ENCODE data around the gene FGF1. TPM values are rescaled to one million over a fixed set of nuclear protein-coding genes. Genes with fewer than 3 reads are reported as not detected.

FGF1 gene
- total and polyA plus RNA-seq, 2 of the 4 experiments (the other 2 are of a cell fraction) = 7.6 to 7.7 TPM

GRCh38 chr5:142614054-142614453, 71.8 kb downstream of the FGF1 start:
- ChIA-PET CTCF (interaction anchor here (1.1 to 1.8 kb wide), 2 partner anchors 42 to 99 kb away, joined by 4 to 5 read pairs; no protein-coding TSS in a partner anchor), POLR2A (ENCODE audit: unreplicated experiment) (no interaction called here)
- Histone ChIP-seq H3K9me3 (ENCODE audit: control insufficient read depth, insufficient read depth, low read length) (no peaks in the 10 kb centered on the region), H3K14ac (replicated peaks; ENCODE audit: low read depth, low read length) (peak overlapping the region; percentile 96), H2AK5ac (ENCODE audit: low read depth, low read length) (peak overlapping the region; percentile 96), H3K27me3 (ENCODE audit: control insufficient read depth, insufficient read depth, low read length) (no peaks in the 10 kb centered on the region), H4K5ac (ENCODE audit: low read depth, low read length) (peak overlapping the region; percentile 47), H3K9me1 (ENCODE audit: insufficient read depth, low read length) (peaks cover 21% of the 10 kb centered on the region), H4K8ac (ENCODE audit: low read depth in 2 of 2, low read length in 2 of 2) (peak overlapping the region; percentile 72 to 81), H3K4me1 (ENCODE audit: control insufficient read depth, insufficient read depth, low read length) (peaks cover 20% of the 10 kb centered on the region), H2BK5ac (ENCODE audit: low read depth, low read length, poor library complexity, severe bottlenecking) (peak overlapping the region; percentile 83), H2BK15ac (ENCODE audit: low read depth, low read length) (peak overlapping the region; percentile 99; the same call in 2 of the 3 replicates), H3K4ac (ENCODE audit: low read depth, low read length) (peak overlapping the region; percentile 91), H3K18ac (ENCODE audit: low read depth, low read length) (peak overlapping the region; percentile 56), H3K4me3 (ENCODE audit: insufficient read depth, low read depth, low read length) (no peak overlapping the region), H3K23ac (ENCODE audit: low read depth, low read length) (peak overlapping the region; percentile 21; the same call in 1 of the 2 replicates), H4K91ac (ENCODE audit: insufficient read depth, low read depth, low read length) (peak overlapping the region; percentile 91), H2BK20ac (ENCODE audit: low read depth, low read length) (peak overlapping the region; percentile 91), H3K9ac (ENCODE audit: low read depth, low read length) (peak overlapping the region; percentile 34; the same call in 1 of the 2 replicates), H4K20me1 (ENCODE audit: insufficient read depth, low read length) (no peaks in the 10 kb centered on the region), H3K79me1 (ENCODE audit: low read depth in 1 of 2, low read length in 2 of 2) (peaks cover 3 to 31% of the 10 kb centered on the region in 2 experiments; a peak in 2 of 4 replicates), H3K4me2 (ENCODE audit: low read depth, low read length) (no peak overlapping the region), H3K56ac (ENCODE audit: extremely low read depth, insufficient read depth, low read length) (peak overlapping the region; percentile 43; the same call in 1 of the 2 replicates), H2AFZ (replicated peaks; ENCODE audit: low read length, poor library complexity) (peak overlapping the region; percentile 48), H3K36me3 (ENCODE audit: control insufficient read depth, insufficient read depth, low read length) (no peaks in the 10 kb centered on the region), H2AK9ac (replicated peaks; ENCODE audit: low read depth, low read length, poor library complexity) (peak overlapping the region; percentile 58), H3K27ac (ENCODE audit: insufficient read depth, low read length) (peak overlapping the region; percentile 84), H2BK120ac (ENCODE audit: low read depth, low read length) (peak overlapping the region; percentile 95)
- no TSS peak for BruUV-seq (replicated peaks)
- DNase-seq (no peak), ATAC-seq (ENCODE audit: low read depth) (no peak)
- no CpG with 5 or more reads among the region's 7 CpGs for WGBS, 2 experiments (ENCODE audit: extremely low coverage in 2 of 2, insufficient read length in 1 of 2)
- intact Hi-C loops (cut with micrococcal nuclease) = loop anchor here (5.0 kb wide), 2 partner anchors 268 to 462 kb away; no protein-coding TSS in a partner anchor
- dilution Hi-C loops (cut with HindIII; ENCODE audit: low sequenced_read_pairs, unreplicated experiment) = no loop called here
- in situ Hi-C loops (cut with MboI; ENCODE audit: low sequenced_read_pairs) = loop anchor here (5.0 kb wide), 1 partner anchor 83 kb away; no protein-coding TSS in a partner anchor
- no peak for TF ChIP-seq SMC3 (IDR thresholded peaks at IDR 0.05; ENCODE audit: low read depth, low read length)
- no peak for TF ChIP-seq MXI1 (IDR thresholded peaks at IDR 0.05; ENCODE audit: borderline replicate concordance, low read depth, low read length)
- TF ChIP-seq RAD21 (IDR thresholded peaks at IDR 0.05; ENCODE audit: low read length) = no peak
- TF ChIP-seq POLR2A (IDR thresholded peaks at IDR 0.05; ENCODE audit: low read depth, low read length) = no peak
- no peak for TF ChIP-seq MAFK (IDR thresholded peaks at IDR 0.05; ENCODE audit: low read depth, low read length)
- no peak for TF ChIP-seq RCOR1 (IDR thresholded peaks at IDR 0.05; ENCODE audit: insufficient replicate concordance, low read length)
- TF ChIP-seq CEBPB (IDR thresholded peaks at IDR 0.05; ENCODE audit: low read depth, low read length) = no peak
- no peak for TF ChIP-seq FOS (IDR thresholded peaks at IDR 0.05; ENCODE audit: low read depth, low read length)
- no peak for TF ChIP-seq CHD1 (IDR thresholded peaks at IDR 0.05; ENCODE audit: low read depth, low read length)
- TF ChIP-seq BHLHE40 (IDR thresholded peaks at IDR 0.05; ENCODE audit: low read depth, low read length) = no peak
- TF ChIP-seq RFX5 (IDR thresholded peaks at IDR 0.05; ENCODE audit: low read depth, low read length) = no peak
- TF ChIP-seq CTCF (conservative IDR thresholded peaks at IDR 0.05; ENCODE audit: low read depth, low read length) = no peak
